ENCODE data around the gene PRKCSH. TPM values are rescaled to one million over a fixed set of nuclear protein-coding genes. Genes with fewer than 3 reads are reported as not detected.
"Not testable (repeated sequence)": the region's sequence is repeated elsewhere in the genome, so short reads cannot be mapped to it uniquely, and the experiment has no call there.

Gene PRKCSH
- total RNA-seq, 1 donor from 2014 or later, result 403 TPM

DNA sequence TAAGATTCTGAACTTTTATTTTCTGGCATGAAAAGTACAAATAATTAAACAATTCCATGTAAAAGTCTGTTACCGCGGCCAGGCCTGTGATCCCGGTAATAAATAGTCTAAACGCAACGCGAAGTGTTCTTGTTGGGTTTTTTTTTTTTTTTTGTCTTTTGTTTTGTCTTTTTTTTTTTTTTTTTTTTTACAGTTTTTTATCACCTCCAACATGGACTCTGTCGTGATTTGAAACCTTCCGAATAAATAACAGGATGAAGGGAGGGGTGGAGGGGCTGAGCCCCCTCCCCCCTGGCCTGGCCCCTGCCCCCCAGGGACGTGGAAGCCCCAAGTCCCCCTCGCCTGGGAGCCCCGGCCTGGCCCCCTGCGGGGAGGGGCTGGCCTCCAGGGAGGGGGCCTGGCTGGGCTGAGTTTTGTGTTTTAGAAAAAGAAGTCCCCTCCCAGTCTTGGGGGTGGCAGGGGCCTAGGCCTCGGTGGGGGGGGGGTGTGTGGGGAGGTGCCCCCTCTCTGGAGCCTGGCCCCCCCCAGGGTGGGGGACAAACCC is 16.0 kb downstream of the PRKCSH start:
- no peak overlapping the region for H3K27ac Mint-ChIP-seq
- H3K27me3 Mint-ChIP-seq, result no peaks in the 10 kb centered on the region
- no peaks in the 10 kb centered on the region for H3K36me3 Mint-ChIP-seq
- H3K9me3 Mint-ChIP-seq, result no peaks in the 10 kb centered on the region
- no peak for DNase-seq (ENCODE audit: extremely low spot score, unreplicated experiment)
- H3K4me1 Mint-ChIP-seq (ENCODE audit: unreplicated experiment), result peaks cover 12% of the 10 kb centered on the region
- TF ChIP-seq, protein P1, sequence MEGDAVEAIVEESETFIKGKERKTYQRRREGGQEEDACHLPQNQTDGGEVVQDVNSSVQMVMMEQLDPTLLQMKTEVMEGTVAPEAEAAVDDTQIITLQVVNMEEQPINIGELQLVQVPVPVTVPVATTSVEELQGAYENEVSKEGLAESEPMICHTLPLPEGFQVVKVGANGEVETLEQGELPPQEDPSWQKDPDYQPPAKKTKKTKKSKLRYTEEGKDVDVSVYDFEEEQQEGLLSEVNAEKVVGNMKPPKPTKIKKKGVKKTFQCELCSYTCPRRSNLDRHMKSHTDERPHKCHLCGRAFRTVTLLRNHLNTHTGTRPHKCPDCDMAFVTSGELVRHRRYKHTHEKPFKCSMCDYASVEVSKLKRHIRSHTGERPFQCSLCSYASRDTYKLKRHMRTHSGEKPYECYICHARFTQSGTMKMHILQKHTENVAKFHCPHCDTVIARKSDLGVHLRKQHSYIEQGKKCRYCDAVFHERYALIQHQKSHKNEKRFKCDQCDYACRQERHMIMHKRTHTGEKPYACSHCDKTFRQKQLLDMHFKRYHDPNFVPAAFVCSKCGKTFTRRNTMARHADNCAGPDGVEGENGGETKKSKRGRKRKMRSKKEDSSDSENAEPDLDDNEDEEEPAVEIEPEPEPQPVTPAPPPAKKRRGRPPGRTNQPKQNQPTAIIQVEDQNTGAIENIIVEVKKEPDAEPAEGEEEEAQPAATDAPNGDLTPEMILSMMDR (conservative IDR thresholded peaks at IDR 0.05), result no peak
- no peak overlapping the region for H3K4me3 Mint-ChIP-seq

GRCh38 chr19:11451871-11452619 is 16.6 kb downstream of the PRKCSH start:
- DNase-seq (ENCODE audit: extremely low spot score, unreplicated experiment), result no peak
- Mint-ChIP-seq H3K36me3 (no peaks in the 10 kb centered on the region), H3K9me3 (no peaks in the 10 kb centered on the region), H3K27ac (no peak overlapping the region), H3K4me3 (no peak overlapping the region), H3K4me1 (ENCODE audit: unreplicated experiment) (peaks cover 12% of the 10 kb centered on the region), H3K27me3 (no peaks in the 10 kb centered on the region)
- TF ChIP-seq, protein P1 (conservative IDR thresholded peaks at IDR 0.05), result no peak

DNA sequence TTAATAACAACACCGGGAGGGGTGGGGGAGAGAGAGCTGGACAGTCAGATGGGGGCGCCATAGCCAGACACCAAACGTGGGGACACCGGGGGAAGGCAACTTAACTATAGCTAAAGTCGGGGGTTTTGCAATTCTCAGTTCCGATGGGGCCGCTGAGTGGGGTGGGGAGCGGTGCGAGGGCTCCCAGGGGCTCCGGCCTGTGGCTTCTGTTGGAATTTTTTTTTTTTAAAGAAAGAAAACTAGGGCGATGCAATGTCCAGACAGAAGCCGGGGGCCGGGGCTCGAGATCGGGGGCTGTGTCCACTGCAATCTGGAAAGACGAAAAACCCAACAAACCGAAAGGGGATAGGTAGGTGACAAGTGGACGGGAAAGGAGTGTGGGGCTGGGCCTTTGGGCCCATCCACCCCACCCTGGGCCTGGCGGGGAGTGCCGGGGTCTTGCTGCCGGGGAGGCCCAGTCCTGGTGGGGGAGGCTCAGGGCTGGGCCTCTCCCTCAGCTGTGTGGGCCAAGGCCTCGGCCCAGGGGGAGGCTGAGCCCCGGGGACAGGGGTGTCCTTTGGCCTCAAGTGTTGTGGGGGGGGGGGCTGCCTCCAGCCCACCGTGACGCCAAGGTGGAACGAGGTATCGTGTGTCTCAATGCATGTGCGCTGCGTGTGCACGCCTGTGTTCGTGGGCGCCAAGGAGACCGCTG is 17.3 kb downstream of the PRKCSH start:
- Mint-ChIP-seq H3K27ac (no peak overlapping the region), H3K36me3 (no peaks in the 10 kb centered on the region), H3K4me3 (no peak overlapping the region), H3K9me3 (no peaks in the 10 kb centered on the region), H3K27me3 (no peaks in the 10 kb centered on the region), H3K4me1 (ENCODE audit: unreplicated experiment) (peaks cover 12% of the 10 kb centered on the region)
- TF ChIP-seq, protein P1 (conservative IDR thresholded peaks at IDR 0.05), result peak; percentile 9
- no peak for DNase-seq (ENCODE audit: extremely low spot score, unreplicated experiment)

DNA sequence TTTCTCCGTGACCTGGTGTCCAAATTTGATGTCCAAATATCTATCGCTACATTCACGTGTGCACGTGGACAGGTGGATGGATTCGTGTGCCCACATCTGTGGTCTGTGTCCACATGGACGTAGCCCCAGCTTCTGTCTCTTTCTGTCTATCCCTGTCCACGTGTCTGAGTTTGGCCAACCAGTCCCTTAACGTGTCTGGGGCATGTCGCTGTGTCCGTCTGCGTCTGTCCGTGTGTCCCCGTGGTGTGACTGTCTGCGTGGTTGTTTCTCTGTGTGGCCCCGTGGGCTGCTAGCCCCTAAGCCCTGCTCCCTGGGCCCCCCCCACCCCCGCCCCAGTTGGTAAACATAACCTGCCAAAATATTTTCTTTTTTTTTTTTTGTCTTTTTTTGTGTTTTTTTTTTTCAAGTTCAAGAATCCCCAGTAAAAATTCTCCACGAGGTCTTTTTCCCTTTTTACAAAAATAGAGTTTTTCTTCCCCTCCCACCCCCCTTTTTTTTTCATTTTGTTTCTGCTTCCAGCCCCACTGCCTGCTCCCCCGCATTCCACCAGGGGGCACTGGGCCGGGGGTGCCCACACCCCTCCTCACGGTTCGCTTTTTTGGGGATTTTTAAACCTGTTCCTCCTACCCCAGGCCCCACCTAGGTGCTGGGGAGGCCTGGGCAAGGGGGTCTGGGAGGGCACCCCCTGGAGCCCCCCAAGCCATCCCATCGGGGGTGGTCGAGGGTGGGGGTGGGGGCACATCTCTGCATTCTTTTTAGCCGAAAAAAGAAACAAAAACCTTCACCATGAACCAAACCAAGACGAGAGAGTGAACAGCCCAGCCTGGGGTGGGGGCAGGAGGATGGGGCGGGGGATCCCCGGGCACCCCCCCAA is 18.3 kb downstream of the PRKCSH start:
- peaks cover 12% of the 10 kb centered on the region for H3K4me1 Mint-ChIP-seq (ENCODE audit: unreplicated experiment)
- H3K9me3 Mint-ChIP-seq, result no peaks in the 10 kb centered on the region
- DNase-seq (ENCODE audit: extremely low spot score, unreplicated experiment), result no peak
- peaks cover 3% of the 10 kb centered on the region for H3K27me3 Mint-ChIP-seq
- TF ChIP-seq, protein P1 (conservative IDR thresholded peaks at IDR 0.05), result peak; percentile 69
- no peak overlapping the region for H3K4me3 Mint-ChIP-seq
- H3K27ac Mint-ChIP-seq, result peak overlapping the region; percentile 11
- H3K36me3 Mint-ChIP-seq, result no peaks in the 10 kb centered on the region

GRCh38 chr19:11455233-11455554 is 19.8 kb downstream of the PRKCSH start:
- not testable (repeated sequence) for DNase-seq (ENCODE audit: extremely low spot score, unreplicated experiment); H3K9me3 Mint-ChIP-seq; H3K36me3 Mint-ChIP-seq; H3K27ac Mint-ChIP-seq; H3K4me3 Mint-ChIP-seq; H3K27me3 Mint-ChIP-seq
- H3K4me1 Mint-ChIP-seq (ENCODE audit: unreplicated experiment), result peaks cover 12% of the 10 kb centered on the region
